ENCODE results near the gene PRR3. TPM values are rescaled to one million over a fixed set of nuclear protein-coding genes. Genes with fewer than 3 reads are reported as not detected.
A peak's percentile ranks its signal among the peaks of the same experiment; 100 is the strongest.

PRR3 gene
- total and polyA plus RNA-seq, 2 of the 4 experiments (the other 2 are of a cell fraction): 7.2 to 17.3 TPM

DNA sequence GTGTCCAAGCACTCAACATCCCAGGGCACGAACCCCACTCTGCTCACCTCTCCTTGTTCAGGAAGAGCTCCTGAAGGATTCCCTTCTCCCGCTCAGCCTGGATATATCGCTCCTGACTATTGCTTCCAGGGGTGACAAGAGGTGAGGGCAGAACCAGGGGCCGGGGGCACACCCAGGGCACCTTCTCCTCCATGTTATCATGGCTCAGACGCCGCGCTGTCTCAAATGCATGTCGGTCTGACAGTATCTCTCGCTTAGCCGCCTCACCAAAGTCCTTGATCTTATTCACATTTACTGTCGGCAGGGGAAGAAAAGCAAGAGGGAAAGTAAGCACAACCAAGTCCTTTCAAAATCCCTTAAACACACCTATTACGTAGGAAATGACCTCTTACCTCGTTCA is 46.9 kb downstream of the PRR3 start (continued):
- TF ChIP-seq RAD21 (IDR thresholded peaks at IDR 0.05; ENCODE audit: low read length) (no peak), MXI1 (IDR thresholded peaks at IDR 0.05; ENCODE audit: borderline replicate concordance, low read depth, low read length) (no peak), CHD1 (IDR thresholded peaks at IDR 0.05; ENCODE audit: low read depth, low read length) (no peak)

DNA sequence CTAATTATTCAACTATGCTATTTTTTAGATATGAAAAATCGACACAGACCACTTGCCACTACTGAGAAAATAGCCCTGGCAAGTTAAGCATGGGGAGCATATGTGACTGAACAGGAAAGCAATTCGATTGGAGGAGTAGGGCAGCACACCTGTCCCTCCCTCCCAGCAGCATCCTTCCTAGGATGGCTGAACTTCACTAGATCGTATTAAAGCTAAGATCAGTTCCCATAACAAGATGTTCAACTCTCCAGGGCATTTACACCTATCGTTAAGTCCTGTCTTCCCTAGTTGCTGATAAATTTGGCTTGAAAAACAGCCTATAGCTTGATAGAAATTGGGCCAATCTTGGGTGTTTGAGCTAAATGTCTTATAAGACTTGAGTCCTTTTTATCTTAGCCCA is 53.0 kb downstream of the PRR3 start:
- no peak overlapping the region for H3K23ac ChIP-seq (ENCODE audit: low read depth, low read length)
- intact Hi-C loops (cut with micrococcal nuclease): no loop called here
- H4K5ac ChIP-seq (ENCODE audit: low read depth, low read length): no peak overlapping the region
- peaks cover 6% of the 10 kb centered on the region for H3K4me1 ChIP-seq (ENCODE audit: control insufficient read depth, insufficient read depth, low read length)
- H3K36me3 ChIP-seq (ENCODE audit: control insufficient read depth, insufficient read depth, low read length): peaks cover 40% of the 10 kb centered on the region
- H2AK5ac ChIP-seq (ENCODE audit: low read depth, low read length): no peak overlapping the region
- H3K14ac ChIP-seq (replicated peaks; ENCODE audit: low read depth, low read length): no peak overlapping the region
- H3K56ac ChIP-seq (ENCODE audit: extremely low read depth, insufficient read depth, low read length): no peak overlapping the region
- no peak overlapping the region for H3K27ac ChIP-seq (ENCODE audit: insufficient read depth, low read length)
- H3K79me1 ChIP-seq (ENCODE audit: low read depth in 1 of 2, low read length in 2 of 2): peaks cover 43 to 60% of the 10 kb centered on the region in 2 experiments
- no peak overlapping the region for H2BK20ac ChIP-seq (ENCODE audit: low read depth, low read length)
- ATAC-seq (ENCODE audit: low read depth) (no peak), DNase-seq (no peak)
- no peaks in the 10 kb centered on the region for H3K27me3 ChIP-seq (ENCODE audit: control insufficient read depth, insufficient read depth, low read length)
- H2BK120ac ChIP-seq (ENCODE audit: low read depth, low read length): no peak overlapping the region
- no peak for TF ChIP-seq CHD1 (IDR thresholded peaks at IDR 0.05; ENCODE audit: low read depth, low read length)
- no peak for TF ChIP-seq MAZ (IDR thresholded peaks at IDR 0.05; ENCODE audit: borderline replicate concordance, low read depth, low read length)
- TF ChIP-seq, protein P1, sequence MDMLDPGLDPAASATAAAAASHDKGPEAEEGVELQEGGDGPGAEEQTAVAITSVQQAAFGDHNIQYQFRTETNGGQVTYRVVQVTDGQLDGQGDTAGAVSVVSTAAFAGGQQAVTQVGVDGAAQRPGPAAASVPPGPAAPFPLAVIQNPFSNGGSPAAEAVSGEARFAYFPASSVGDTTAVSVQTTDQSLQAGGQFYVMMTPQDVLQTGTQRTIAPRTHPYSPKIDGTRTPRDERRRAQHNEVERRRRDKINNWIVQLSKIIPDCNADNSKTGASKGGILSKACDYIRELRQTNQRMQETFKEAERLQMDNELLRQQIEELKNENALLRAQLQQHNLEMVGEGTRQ (IDR thresholded peaks at IDR 0.05; ENCODE audit: low read depth, low read length): no peak
- TF ChIP-seq MAFK (IDR thresholded peaks at IDR 0.05; ENCODE audit: low read depth, low read length): no peak
- TF ChIP-seq, protein P2, sequence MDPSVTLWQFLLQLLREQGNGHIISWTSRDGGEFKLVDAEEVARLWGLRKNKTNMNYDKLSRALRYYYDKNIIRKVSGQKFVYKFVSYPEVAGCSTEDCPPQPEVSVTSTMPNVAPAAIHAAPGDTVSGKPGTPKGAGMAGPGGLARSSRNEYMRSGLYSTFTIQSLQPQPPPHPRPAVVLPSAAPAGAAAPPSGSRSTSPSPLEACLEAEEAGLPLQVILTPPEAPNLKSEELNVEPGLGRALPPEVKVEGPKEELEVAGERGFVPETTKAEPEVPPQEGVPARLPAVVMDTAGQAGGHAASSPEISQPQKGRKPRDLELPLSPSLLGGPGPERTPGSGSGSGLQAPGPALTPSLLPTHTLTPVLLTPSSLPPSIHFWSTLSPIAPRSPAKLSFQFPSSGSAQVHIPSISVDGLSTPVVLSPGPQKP (IDR thresholded peaks at IDR 0.05; ENCODE audit: borderline replicate concordance, low read depth, low read length): no peak
- no peak for TF ChIP-seq CEBPB (IDR thresholded peaks at IDR 0.05; ENCODE audit: low read depth, low read length)
- no peak for TF ChIP-seq RFX5 (IDR thresholded peaks at IDR 0.05; ENCODE audit: low read depth, low read length)
- no peak for TF ChIP-seq BHLHE40 (IDR thresholded peaks at IDR 0.05; ENCODE audit: low read depth, low read length)
- ChIA-PET POLR2A (ENCODE audit: unreplicated experiment) (interaction anchor here (0.6 kb wide), 1 partner anchor 36 kb away, joined by 9 read pairs; no protein-coding TSS in a partner anchor), CTCF (interaction anchor here (1.0 to 1.2 kb wide), 2 partner anchors 9 to 13 kb away, joined by 3 to 5 read pairs; no protein-coding TSS in a partner anchor)
- no peak overlapping the region for H2AFZ ChIP-seq (replicated peaks; ENCODE audit: low read length, poor library complexity)
- no peaks in the 10 kb centered on the region for H3K9me3 ChIP-seq (ENCODE audit: control insufficient read depth, insufficient read depth, low read length)
- no peak overlapping the region for H3K4me2 ChIP-seq (ENCODE audit: low read depth, low read length)
- no peak overlapping the region for H3K18ac ChIP-seq (ENCODE audit: low read depth, low read length)
- dilution Hi-C loops (cut with HindIII; ENCODE audit: low sequenced_read_pairs, unreplicated experiment): no loop called here
- in situ Hi-C loops (cut with MboI; ENCODE audit: low sequenced_read_pairs): no loop called here
- no CpG with 5 or more reads among the region's 4 CpGs for WGBS, 2 experiments (ENCODE audit: extremely low coverage in 2 of 2, insufficient read length in 1 of 2)
- H3K4me3 ChIP-seq (ENCODE audit: insufficient read depth, low read depth, low read length): no peak overlapping the region
- H2AK9ac ChIP-seq (replicated peaks; ENCODE audit: low read depth, low read length, poor library complexity): no peak overlapping the region
- peaks cover 65% of the 10 kb centered on the region for H4K20me1 ChIP-seq (ENCODE audit: insufficient read depth, low read length)
- H4K8ac ChIP-seq (ENCODE audit: low read depth in 2 of 2, low read length in 2 of 2): 0 out of 4 replicates have a peak overlapping the region, but pooled peaks of 1 of the 2 experiments have one; percentile 23
- H4K91ac ChIP-seq (ENCODE audit: insufficient read depth, low read depth, low read length): no peak overlapping the region
- no peak overlapping the region for H3K4ac ChIP-seq (ENCODE audit: low read depth, low read length)
- H3K9me1 ChIP-seq (ENCODE audit: insufficient read depth, low read length): peaks cover 10% of the 10 kb centered on the region; the same call in 1 of the 2 replicates
- H3K9ac ChIP-seq (ENCODE audit: low read depth, low read length): no peak overlapping the region
- BruUV-seq (replicated peaks): no TSS peak
- no peak overlapping the region for H2BK5ac ChIP-seq (ENCODE audit: low read depth, low read length, poor library complexity, severe bottlenecking)
- no peak overlapping the region for H2BK15ac ChIP-seq (ENCODE audit: low read depth, low read length)
